ENCODE measurements around the gene BMX. TPM values are rescaled to one million over a fixed set of nuclear protein-coding genes. Genes with fewer than 3 reads are reported as not detected.

BMX gene
- total RNA-seq, 2 donors from 2014 or later = not detected

GRCh38 chrX:15600049-15600448 is 99.4 kb downstream of the BMX start:
- no peak overlapping the region for H3K27ac Mint-ChIP-seq
- H3K9me3 Mint-ChIP-seq = no peaks in the 10 kb centered on the region
- DNase-seq (ENCODE audit: low spot score in 2 of 2) (no peak), ATAC-seq (no peak)
- no peaks in the 10 kb centered on the region for H3K36me3 Mint-ChIP-seq

- Mint-ChIP-seq H3K9me3 (no peaks in the 10 kb centered on the region), H3K36me3 (no peaks in the 10 kb centered on the region), H3K27ac (no peak within 1 kb of the TSS)
- ATAC-seq = no peak
- DNase-seq (ENCODE audit: low spot score in 2 of 2) = no peak
These were observed 100.1 kb downstream of the BMX start, which contains the start of gene ACE2 for GRCh38 chrX:15600745-15601144. ACE2 (minus strand) TSS chrX:15600960; CDS start chrX:15600911, 49 bp downstream.

- Mint-ChIP-seq H3K9me3 (no peaks in the 10 kb centered on the region), H3K36me3 (no peaks in the 10 kb centered on the region), H3K27ac (no peak overlapping the region)
- no peak for DNase-seq (ENCODE audit: low spot score in 2 of 2)
- no peak for ATAC-seq
These were observed 101.3 kb downstream of the BMX start for GRCh38 chrX:15601932-15602331.

- DNase-seq (ENCODE audit: low spot score in 2 of 2) (no peak), ATAC-seq (no peak)
- Mint-ChIP-seq H3K9me3 (no peaks in the 10 kb centered on the region), H3K36me3 (no peaks in the 10 kb centered on the region), H3K27ac (no peak overlapping the region)
These were observed 102.2 kb downstream of the BMX start for GRCh38 chrX:15602761-15603160.

- DNase-seq (ENCODE audit: low spot score in 2 of 2) = no peak
- no peak overlapping the region for H3K27ac Mint-ChIP-seq
- H3K36me3 Mint-ChIP-seq = no peaks in the 10 kb centered on the region
- ATAC-seq = no peak
- no peaks in the 10 kb centered on the region for H3K9me3 Mint-ChIP-seq
These were observed 104.6 kb downstream of the BMX start for GRCh38 chrX:15605226-15605625.

Other genes starting within 250 kb of the BMX start
- 1 to 10 TPM in 1 of 2 donors, under 1 TPM in 1; 0.71 to 2.5 TPM for gene ASB9, start 230.7 kb upstream of the BMX start, total RNA-seq
- not detected for gene ASB11, start 185.2 kb upstream of the BMX start, total RNA-seq
- gene PIGA, start 165.3 kb upstream of the BMX start, total RNA-seq = 10 to 100 TPM; 31.5 to 36.8 TPM
- gene VEGFD, start 116.4 kb upstream of the BMX start, total RNA-seq = not detected
- 1 to 10 TPM; 4.6 to 4.7 TPM for gene PIR, start 7.5 kb upstream of the BMX start, total RNA-seq
- under 1 TPM in 1 of 2 donors, not detected in 1; 0.20 TPM for gene ACE2, start 100.2 kb downstream of the BMX start, total RNA-seq
- gene CLTRN, start 164.0 kb downstream of the BMX start, total RNA-seq = 1 to 10 TPM in 1 of 2 donors, not detected in 1; 1.0 TPM
- gene CA5B, start 237.5 kb downstream of the BMX start, total RNA-seq = 10 to 100 TPM; 12.4 to 15.4 TPM

All from activated naive CD4-positive, alpha-beta T cell treated with anti-CD3 and anti-CD28 coated beads, Interleukin-2, amount 50 U/mL, for 72 hours (primary cell).